Activated gamma-delta T cell (primary cell): Measurements from ENCODE around the gene PAX2.

Experiments used
- DNase-seq: peaks from one replicate; lab custom pipeline; 2025; lab: John Stamatoyannopoulos, UW

PAX2 gene

GRCh38 chr10:100878291-100878910 is 133.0 kb downstream of the PAX2 start:
- DNase-seq: no peak
